ENCODE measurements around the gene CDK6.

DNA sequence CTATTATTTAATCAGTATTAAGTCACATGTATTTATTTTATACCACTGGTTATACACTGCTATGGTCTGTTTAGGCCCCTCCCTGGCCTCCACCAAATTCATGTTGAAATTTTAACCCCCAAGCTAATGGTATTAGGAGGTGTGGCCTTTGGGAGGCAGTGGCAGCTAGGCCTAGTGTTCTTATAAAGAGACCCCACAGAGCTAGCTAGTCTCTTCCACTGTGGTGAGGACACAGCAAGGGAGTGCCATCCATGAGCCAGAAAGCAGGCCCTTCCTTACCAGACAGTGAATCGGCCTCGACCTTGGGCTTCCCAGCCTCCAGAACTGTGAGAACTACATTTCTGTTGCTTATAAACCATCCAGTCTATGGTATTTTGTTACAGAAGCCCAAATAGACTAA is 279.1 kb downstream of the CDK6 start:
- TF ChIP-seq, protein P1, sequence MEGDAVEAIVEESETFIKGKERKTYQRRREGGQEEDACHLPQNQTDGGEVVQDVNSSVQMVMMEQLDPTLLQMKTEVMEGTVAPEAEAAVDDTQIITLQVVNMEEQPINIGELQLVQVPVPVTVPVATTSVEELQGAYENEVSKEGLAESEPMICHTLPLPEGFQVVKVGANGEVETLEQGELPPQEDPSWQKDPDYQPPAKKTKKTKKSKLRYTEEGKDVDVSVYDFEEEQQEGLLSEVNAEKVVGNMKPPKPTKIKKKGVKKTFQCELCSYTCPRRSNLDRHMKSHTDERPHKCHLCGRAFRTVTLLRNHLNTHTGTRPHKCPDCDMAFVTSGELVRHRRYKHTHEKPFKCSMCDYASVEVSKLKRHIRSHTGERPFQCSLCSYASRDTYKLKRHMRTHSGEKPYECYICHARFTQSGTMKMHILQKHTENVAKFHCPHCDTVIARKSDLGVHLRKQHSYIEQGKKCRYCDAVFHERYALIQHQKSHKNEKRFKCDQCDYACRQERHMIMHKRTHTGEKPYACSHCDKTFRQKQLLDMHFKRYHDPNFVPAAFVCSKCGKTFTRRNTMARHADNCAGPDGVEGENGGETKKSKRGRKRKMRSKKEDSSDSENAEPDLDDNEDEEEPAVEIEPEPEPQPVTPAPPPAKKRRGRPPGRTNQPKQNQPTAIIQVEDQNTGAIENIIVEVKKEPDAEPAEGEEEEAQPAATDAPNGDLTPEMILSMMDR (IDR thresholded peaks at IDR 0.05), result no peak
- TF ChIP-seq POLR2A (IDR thresholded peaks at IDR 0.05), result no peak
- no peak for TF ChIP-seq POLR2AphosphoS5 (IDR thresholded peaks at IDR 0.05)
- TF ChIP-seq EP300 (IDR thresholded peaks at IDR 0.05), result no peak

All from stomach (tissue), 4 donors.